DOHH2 (cell line): ENCODE data around the gene RAD51B.

Source experiments
- H3F3A ChIP-seq: fragments of 200-600 bp; sonication (generic), shearing (Covaris generic); 2 replicates; pipeline ENCODE4 v1.6.0; 2016; ENCODE audit warnings: antibody characterized with exemption, mild to moderate bottlenecking; ENCODE audit not compliant: control insufficient read depth, insufficient read depth
- H3K27ac ChIP-seq: fragments of 200-600 bp; sonication (generic); 2 replicates; pipeline ENCODE4 v1.5.1; 2014; ENCODE audit warnings: low read depth, mild to moderate bottlenecking, low read length, moderate library complexity
- H3K27me3 ChIP-seq: fragments of 200-600 bp; sonication (generic); 2 replicates; pipeline ENCODE4 v1.6.1; 2014; ENCODE audit warnings: mild to moderate bottlenecking, low read length, mixed read lengths; ENCODE audit not compliant: control insufficient read depth
- H3K36me3 ChIP-seq: fragments of 200-600 bp; sonication (generic); 2 replicates; pipeline ENCODE4 v1.6.1; 2014; ENCODE audit warnings: mild to moderate bottlenecking, low read length, moderate library complexity, mixed read lengths; ENCODE audit not compliant: control insufficient read depth
- H3K4me1 ChIP-seq: fragments of 200-600 bp; sonication (generic); 2 replicates; pipeline ENCODE4 v1.6.1; 2014; ENCODE audit warnings: mild to moderate bottlenecking, low read length, mixed read lengths; ENCODE audit not compliant: control insufficient read depth
- H3K4me2 ChIP-seq: fragments of 200-600 bp; sonication (generic); 2 replicates; pipeline ENCODE4 v1.6.0; 2014; ENCODE audit warnings: mild to moderate bottlenecking, low read length, moderate library complexity
- H3K4me3 ChIP-seq: fragments of 200-600 bp; sonication (generic); 2 replicates; pipeline ENCODE4 v1.5.1; 2014; ENCODE audit warnings: mild to moderate bottlenecking, low read length, mixed read lengths
- H3K79me2 ChIP-seq: fragments of 200-600 bp; sonication (generic); 2 replicates; pipeline ENCODE4 v1.6.1; 2014; ENCODE audit warnings: mild to moderate bottlenecking, low read length, mixed read lengths; ENCODE audit not compliant: control insufficient read depth
- H3K9me2 ChIP-seq: fragments of 200-600 bp; sonication (generic); replicated peaks from 2 replicates; pipeline ENCODE4 v1.6.1; 2014; ENCODE audit warnings: mild to moderate bottlenecking, low read length, mixed read lengths; ENCODE audit not compliant: control insufficient read depth
- H3K9me3 ChIP-seq: fragments of 200-600 bp; sonication (generic); 2 replicates; pipeline ENCODE4 v1.6.1; 2014; ENCODE audit warnings: antibody characterized with exemption, low read length, mixed read lengths; ENCODE audit not compliant: control insufficient read depth, insufficient read depth
- H4K20me1 ChIP-seq: fragments of 200-600 bp; sonication (generic); 2 replicates; pipeline ENCODE4 v1.6.0; 2014; ENCODE audit warnings: low read depth, mild to moderate bottlenecking, antibody characterized with exemption, low read length, moderate library complexity; ENCODE audit not compliant: control insufficient read depth, insufficient read depth
- CTCF ChIP-seq: fragments of 200-600 bp; sonication (generic); IDR thresholded peaks from one replicate; pipeline ENCODE4 v1.5.1; 2014; ENCODE audit warnings: antibody characterized with exemption, mild to moderate bottlenecking, low read depth, low read length; ENCODE audit not compliant: poor library complexity, severe bottlenecking
- EZH2phosphoT487 ChIP-seq: fragments of 200-600 bp; sonication (generic); IDR thresholded peaks from 2 replicates; pipeline ENCODE4 v1.6.1; 2017; ENCODE audit warnings: borderline replicate concordance, mild to moderate bottlenecking, antibody characterized with exemption, low read length, moderate library complexity, mixed read lengths

RAD51B gene

GRCh38 chr14:68667313-68667791, 847.8 kb downstream of the RAD51B start:
- Histone ChIP-seq H3K4me2 (no peak overlapping the region), H3K9me2 (no peaks in the 10 kb centered on the region), H3K27ac (no peak overlapping the region), H3F3A (no peaks in the 10 kb centered on the region), H3K4me1 (peaks cover 67% of the 10 kb centered on the region), H3K27me3 (no peaks in the 10 kb centered on the region), H4K20me1 (no peaks in the 10 kb centered on the region), H3K79me2 (no peaks in the 10 kb centered on the region), H3K4me3 (no peak overlapping the region), H3K9me3 (no peaks in the 10 kb centered on the region), H3K36me3 (peaks cover 15% of the 10 kb centered on the region)
- TF ChIP-seq EZH2phosphoT487 (no peak), CTCF (no peak)

- no peaks in the 10 kb centered on the region for H3K9me2 ChIP-seq
- H3K4me2 ChIP-seq, result no peak overlapping the region
- H3K4me1 ChIP-seq, result peaks cover 74% of the 10 kb centered on the region
- H4K20me1 ChIP-seq, result no peaks in the 10 kb centered on the region
- no peaks in the 10 kb centered on the region for H3F3A ChIP-seq
- TF ChIP-seq EZH2phosphoT487 (no peak), CTCF (no peak)
- H3K79me2 ChIP-seq, result no peaks in the 10 kb centered on the region
- no peak overlapping the region for H3K4me3 ChIP-seq
- no peaks in the 10 kb centered on the region for H3K27me3 ChIP-seq
- H3K9me3 ChIP-seq, result no peaks in the 10 kb centered on the region
- H3K27ac ChIP-seq, result no peak overlapping the region
- H3K36me3 ChIP-seq, result peaks cover 15% of the 10 kb centered on the region
Observed at GRCh38 chr14:68668028-68668427, 848.4 kb downstream of the RAD51B start.

- H3K79me2 ChIP-seq, result no peaks in the 10 kb centered on the region
- H3K4me2 ChIP-seq, result peak overlapping the region; percentile 63
- H3K4me1 ChIP-seq, result peaks cover 78% of the 10 kb centered on the region
- H3F3A ChIP-seq, result peaks cover 5% of the 10 kb centered on the region; the same call in 1 of the 2 replicates
- H4K20me1 ChIP-seq, result no peaks in the 10 kb centered on the region
- peak overlapping the region; percentile 41 for H3K4me3 ChIP-seq
- peaks cover 15% of the 10 kb centered on the region for H3K36me3 ChIP-seq
- peaks cover under 1% of the 10 kb centered on the region; the same call in 1 of the 2 replicates for H3K9me3 ChIP-seq
- no peaks in the 10 kb centered on the region for H3K9me2 ChIP-seq
- peak overlapping the region; percentile 48; the same call in 1 of the 2 replicates for H3K27ac ChIP-seq
- no peaks in the 10 kb centered on the region for H3K27me3 ChIP-seq
- TF ChIP-seq CTCF, result no peak
- no peak for TF ChIP-seq EZH2phosphoT487
Observed at GRCh38 chr14:68668531-68668930, 849.0 kb downstream of the RAD51B start.
